Cardiac fibroblast (primary cell): ENCODE measurements around the gene ZFP36L2.

Experiments
- DNase-seq, 2 donors: peaks; one replicate each; pipeline versions ENCODE4 v3.0.0 to v3.0.0-alpha.2; 2010; ENCODE audit warnings: low read depth in 2 of 2
- H3K4me3 ChIP-seq, 2 donors: replicated peaks in 1 of 2; 1 replicate in 1 of 2; 2 replicates in 1 of 2; pipeline ENCODE4 v1.5.1; 2011; ENCODE audit warnings: low read depth in 2 of 2, low read length in 2 of 2, mild to moderate bottlenecking in 2 of 2, moderate library complexity in 1 of 2
- TF ChIP-seq, protein P1 (sequence below): IDR thresholded peaks from one replicate; pipeline ENCODE4 v1.5.1; 2011; ENCODE audit warnings: low read depth, mild to moderate bottlenecking, low read length, inconsistent platforms

The ZFP36L2 gene

DNA sequence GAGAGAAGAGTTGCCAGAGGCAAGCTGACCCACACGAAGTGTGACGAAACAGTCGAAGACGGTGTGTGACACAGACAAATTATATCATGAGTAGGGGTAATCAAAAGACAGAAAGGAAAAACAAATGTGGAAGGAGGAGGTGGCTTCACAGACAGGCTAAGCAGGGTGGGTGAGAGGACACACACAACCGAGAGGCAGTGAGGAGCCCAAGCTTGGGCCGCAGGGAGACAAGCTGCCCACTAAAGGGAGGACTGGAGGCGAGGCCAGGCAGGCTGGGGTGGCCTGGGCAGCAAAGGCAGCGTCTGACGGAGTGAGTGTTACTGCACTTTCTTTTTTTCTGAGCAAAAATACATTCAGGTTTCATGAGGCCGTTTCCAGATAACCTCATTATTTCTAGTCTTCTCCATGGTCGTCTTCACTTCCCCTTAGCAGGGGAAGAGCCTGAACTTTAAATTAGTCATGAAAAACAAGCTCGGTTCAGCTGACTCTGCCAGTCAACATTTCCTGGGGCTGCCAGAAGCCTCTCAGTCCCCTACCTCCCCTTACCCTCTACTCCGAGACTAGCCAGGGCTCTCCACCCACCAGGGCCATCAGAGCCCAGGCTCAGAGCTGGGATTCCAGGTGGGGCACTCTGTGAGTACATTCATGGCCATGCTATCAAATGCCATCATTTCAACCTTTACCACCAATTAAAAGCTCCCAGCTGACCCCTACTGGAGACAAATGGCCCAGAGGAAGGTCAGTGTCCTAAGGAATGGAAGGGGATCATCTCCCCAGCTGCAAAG is 13.8 kb upstream of the ZFP36L2 start:
- no peak for DNase-seq
- H3K4me3 ChIP-seq: no peak overlapping the region
- TF ChIP-seq, protein P1, sequence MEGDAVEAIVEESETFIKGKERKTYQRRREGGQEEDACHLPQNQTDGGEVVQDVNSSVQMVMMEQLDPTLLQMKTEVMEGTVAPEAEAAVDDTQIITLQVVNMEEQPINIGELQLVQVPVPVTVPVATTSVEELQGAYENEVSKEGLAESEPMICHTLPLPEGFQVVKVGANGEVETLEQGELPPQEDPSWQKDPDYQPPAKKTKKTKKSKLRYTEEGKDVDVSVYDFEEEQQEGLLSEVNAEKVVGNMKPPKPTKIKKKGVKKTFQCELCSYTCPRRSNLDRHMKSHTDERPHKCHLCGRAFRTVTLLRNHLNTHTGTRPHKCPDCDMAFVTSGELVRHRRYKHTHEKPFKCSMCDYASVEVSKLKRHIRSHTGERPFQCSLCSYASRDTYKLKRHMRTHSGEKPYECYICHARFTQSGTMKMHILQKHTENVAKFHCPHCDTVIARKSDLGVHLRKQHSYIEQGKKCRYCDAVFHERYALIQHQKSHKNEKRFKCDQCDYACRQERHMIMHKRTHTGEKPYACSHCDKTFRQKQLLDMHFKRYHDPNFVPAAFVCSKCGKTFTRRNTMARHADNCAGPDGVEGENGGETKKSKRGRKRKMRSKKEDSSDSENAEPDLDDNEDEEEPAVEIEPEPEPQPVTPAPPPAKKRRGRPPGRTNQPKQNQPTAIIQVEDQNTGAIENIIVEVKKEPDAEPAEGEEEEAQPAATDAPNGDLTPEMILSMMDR: peak; percentile 11

DNA sequence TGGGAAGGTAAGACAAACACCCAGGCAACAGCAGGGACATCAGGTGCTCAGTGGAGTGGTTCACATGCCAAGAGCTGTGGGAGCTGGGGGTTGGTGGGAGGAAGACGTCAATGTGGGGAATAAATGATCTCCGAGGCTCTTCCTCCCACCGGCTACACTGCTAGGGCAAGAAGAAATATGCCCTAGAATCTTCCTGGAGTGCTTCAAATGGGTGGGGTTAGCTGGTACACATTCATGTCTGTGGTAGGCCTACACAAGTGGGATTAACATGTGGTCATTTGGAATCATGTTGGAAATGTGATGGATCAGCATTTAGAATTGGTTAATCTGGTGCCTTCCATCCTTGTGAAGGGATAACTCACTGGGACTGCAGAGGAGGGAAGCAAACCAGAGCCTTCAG is 12.4 kb upstream of the ZFP36L2 start:
- no peak for DNase-seq
- TF ChIP-seq, protein P1: no peak
- H3K4me3 ChIP-seq: no peak overlapping the region

DNA sequence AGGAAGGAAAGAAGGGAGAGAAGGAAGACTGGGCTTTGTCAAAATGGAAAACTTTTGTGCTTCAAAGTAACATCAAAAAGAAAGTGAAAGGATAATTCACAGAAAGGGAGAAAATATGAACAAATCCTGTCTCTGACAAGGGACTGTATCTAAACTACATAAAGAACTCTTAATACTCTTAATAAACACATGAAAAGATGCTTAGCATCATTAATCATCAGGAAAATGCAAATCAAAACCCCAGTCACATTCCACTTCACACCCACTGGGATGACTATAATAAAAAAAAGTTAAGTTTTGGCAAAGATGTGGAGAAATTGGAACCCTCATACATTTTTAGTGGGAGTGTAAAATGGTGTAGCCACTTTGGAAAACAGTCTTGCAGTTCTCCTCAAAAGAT is 11.8 kb upstream of the ZFP36L2 start:
- H3K4me3 ChIP-seq: no peak overlapping the region
- DNase-seq: peak; percentile 21 to 36
- TF ChIP-seq, protein P1: no peak

DNA sequence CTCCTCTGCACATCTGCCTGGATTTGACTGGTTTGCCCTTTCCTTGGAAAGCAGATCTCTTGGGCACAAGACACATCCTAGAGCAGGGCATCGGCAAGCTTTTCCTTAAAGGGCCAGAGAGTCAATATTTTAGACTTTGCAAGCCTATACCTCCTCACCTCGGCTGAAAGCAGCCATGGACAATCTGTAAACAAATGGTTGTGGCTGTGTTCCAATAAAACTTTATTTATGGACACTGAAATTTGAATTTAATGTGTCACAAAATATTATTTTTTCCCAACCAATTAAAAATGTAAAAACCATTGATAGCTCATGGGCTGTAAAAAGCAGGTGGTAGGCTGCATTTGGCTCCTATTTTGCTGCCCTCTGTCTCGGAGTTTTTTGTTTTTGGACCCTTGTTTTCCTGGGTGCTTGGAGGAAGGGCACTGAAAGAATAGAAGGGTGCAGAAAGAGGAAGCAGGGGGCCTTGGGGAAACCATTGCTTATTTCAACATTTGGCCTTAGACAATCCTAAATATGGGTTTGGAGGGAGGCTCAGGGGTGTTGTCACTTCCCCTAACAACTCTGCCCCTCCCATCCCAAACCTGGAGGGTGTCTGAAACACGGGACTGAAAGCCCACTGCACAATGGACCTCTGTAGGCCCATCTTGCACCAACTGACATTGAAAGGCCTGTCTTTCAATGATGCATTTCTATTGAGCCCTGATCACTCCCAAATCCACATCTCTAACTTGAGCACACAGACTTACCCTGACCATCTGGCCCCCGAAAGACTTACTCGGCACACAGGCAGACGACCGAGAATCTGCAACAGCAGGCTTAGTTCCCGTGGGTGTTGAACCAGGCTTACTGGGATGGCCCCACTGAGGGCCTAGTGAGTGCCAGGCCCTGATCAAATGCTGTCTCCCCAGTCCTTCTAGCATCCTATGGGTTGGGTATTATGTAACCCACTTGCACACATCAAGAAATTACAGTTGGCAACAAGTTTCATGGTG is 7.1 kb upstream of the ZFP36L2 start:
- DNase-seq: no peak
- no peak overlapping the region for H3K4me3 ChIP-seq
- TF ChIP-seq, protein P1: no peak

DNA sequence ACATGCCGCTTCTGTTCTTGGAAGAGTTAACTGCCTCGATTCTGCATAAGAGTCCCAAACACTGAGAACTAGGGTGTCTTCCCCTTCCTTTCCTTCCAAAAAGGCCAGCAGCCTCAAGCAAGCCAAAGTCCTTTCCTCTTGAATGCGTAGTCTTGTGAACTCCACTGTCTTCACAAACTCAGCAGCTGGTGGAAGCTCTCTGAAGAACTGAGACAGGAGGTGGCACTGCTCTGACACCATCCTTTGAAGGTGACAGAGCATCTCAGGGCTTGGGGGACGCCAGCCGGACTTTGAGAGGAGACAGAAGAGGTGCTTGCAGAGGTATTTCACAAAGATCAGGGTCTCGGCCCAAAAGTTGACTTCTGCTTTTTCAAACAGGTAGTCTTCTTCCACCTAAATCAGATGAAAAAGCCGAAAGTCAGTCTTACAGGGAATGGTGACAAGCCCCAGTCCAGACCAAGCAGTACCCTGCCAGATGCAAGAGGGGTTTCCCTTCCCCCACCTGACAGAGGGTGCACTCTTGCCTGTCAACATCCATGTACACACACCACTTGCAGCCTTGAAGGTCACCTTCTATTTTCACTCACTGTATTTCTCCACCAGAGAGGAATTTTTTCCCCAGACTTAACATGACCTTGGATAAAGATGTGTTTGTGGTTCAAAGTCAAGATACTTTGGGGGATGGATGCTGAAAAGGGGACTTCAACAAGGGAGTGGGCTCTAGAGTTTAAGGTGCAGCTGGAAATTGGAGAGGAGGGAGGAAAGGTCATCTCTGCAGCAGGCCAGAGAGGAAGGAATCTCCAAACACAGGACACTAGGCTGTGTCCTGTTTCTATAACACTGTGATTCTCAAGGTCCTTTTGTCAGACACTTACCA is 4.8 kb upstream of the ZFP36L2 start:
- no peak for DNase-seq
- H3K4me3 ChIP-seq: no peak overlapping the region
- TF ChIP-seq, protein P1: no peak

DNA sequence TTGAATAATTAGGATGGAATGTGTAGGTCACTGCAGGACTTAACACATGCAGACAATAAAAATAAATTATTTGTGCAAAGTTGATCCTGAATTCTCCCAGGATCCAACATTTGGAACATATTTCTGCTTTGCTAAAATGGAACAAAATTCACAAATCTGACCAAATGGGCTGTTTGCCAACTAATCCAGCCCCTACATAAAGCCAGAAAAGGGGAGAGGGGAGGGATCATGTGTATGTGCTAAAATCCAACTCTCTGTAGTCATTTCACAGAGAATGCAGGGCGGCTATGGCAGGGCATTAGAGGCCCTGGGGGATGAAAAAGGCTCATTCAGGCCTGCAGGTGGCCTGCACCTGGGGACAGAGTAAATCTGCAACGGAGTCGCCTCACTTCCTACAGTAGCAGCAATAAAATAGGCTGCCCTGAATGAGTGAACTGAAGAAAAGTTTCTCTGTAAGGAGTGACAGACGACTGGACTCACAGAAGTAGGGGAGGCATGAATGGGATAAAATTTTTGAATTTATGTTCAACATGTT is 4.0 kb upstream of the ZFP36L2 start:
- no peak overlapping the region for H3K4me3 ChIP-seq
- DNase-seq: no peak
- TF ChIP-seq, protein P1: no peak
